ENCODE results near the gene KCNH8. TPM values are rescaled to one million over a fixed set of nuclear protein-coding genes. Genes with fewer than 3 reads are reported as not detected.

The KCNH8 gene
- total RNA-seq, 1 donor from 2014 or later = 2.3 TPM

DNA sequence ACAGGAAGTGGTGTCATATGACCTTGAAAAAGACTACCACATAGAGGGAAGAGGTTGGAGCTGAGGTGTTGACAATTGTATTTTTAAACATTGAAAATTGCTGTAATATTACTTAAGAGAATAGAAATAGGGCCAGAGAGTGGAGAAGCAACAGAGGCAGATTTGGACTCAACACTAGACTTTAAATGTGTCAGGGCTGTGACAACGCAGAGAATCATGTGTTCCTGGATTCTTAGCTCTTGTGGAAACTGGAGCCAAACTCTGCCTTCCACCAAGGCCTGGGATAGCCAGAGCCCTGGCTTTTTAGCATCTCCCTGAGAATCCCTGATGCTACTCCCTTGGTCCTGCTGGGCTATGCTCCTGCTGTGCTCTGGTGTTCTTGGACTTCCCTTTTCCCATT, 277.5 kb downstream of the KCNH8 start:
- TF ChIP-seq, protein P1, sequence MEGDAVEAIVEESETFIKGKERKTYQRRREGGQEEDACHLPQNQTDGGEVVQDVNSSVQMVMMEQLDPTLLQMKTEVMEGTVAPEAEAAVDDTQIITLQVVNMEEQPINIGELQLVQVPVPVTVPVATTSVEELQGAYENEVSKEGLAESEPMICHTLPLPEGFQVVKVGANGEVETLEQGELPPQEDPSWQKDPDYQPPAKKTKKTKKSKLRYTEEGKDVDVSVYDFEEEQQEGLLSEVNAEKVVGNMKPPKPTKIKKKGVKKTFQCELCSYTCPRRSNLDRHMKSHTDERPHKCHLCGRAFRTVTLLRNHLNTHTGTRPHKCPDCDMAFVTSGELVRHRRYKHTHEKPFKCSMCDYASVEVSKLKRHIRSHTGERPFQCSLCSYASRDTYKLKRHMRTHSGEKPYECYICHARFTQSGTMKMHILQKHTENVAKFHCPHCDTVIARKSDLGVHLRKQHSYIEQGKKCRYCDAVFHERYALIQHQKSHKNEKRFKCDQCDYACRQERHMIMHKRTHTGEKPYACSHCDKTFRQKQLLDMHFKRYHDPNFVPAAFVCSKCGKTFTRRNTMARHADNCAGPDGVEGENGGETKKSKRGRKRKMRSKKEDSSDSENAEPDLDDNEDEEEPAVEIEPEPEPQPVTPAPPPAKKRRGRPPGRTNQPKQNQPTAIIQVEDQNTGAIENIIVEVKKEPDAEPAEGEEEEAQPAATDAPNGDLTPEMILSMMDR (IDR thresholded peaks at IDR 0.05) = no peak
- no peak for TF ChIP-seq EZH2 (IDR thresholded peaks at IDR 0.05)
- no peak for TF ChIP-seq EZH2phosphoT487 (IDR thresholded peaks at IDR 0.05)
- H3K9me3 ChIP-seq (ENCODE audit: low read depth) = no peaks in the 10 kb centered on the region
- Mint-ChIP-seq H3K9me3 (peaks cover under 1% of the 10 kb centered on the region), H3K4me3 (no peak overlapping the region), H3K27ac (no peak overlapping the region), H3K27me3 (ENCODE audit: insufficient read depth, low read depth) (no peaks in the 10 kb centered on the region), H3K4me1 (no peaks in the 10 kb centered on the region), H3K36me3 (no peaks in the 10 kb centered on the region)
- DNase-seq (ENCODE audit: low spot score) = no peak
- no peak overlapping the region for H3K4me2 ChIP-seq
- H3K9ac ChIP-seq = no peak overlapping the region
- H4K20me1 ChIP-seq (ENCODE audit: low read depth) = no peaks in the 10 kb centered on the region
- no peaks in the 10 kb centered on the region for H3K27me3 ChIP-seq
- no peaks in the 10 kb centered on the region for H3F3A ChIP-seq (ENCODE audit: low read depth)
- H2AFZ ChIP-seq (replicated peaks) = no peak overlapping the region
- no peaks in the 10 kb centered on the region for H3K79me2 ChIP-seq (ENCODE audit: low read depth)
- H3K4me1 ChIP-seq = no peaks in the 10 kb centered on the region
- no peak overlapping the region for H3K27ac ChIP-seq
- H3K4me3 ChIP-seq = no peak overlapping the region
- no peaks in the 10 kb centered on the region for H3K36me3 ChIP-seq

DNA sequence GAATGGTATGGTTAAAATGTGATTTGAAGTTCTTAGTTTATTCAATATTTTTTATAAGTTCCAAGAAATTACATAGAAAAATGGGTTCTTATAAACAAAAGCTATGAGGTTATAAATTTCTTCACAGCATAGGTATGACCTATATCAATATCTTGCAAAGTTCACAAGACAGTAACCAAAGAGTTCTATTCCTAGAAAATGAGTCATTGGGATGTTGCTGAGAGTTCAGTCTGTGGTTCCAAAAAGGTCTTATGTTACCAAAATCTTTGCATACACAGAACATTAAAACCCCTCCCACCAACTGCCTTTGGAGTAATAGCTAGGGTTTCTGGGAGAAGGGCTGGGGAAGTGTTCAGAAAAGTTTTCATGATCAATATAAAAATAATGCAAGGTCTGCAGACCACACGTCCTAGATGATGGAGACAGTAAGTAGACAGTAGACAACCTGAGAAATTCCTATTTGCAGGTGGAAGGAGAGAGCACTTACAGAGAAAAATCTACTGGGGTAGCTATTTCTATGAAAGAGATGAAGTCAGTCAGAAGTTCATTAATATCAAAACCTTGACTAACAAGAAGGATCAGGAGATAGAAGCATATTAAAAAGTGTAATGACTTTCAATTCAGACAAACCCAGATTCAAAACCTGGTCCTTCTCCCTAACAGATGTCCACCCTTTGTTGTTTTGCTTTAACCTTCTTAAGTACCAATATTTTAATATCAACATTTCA, 279.3 kb downstream of the KCNH8 start:
- Histone ChIP-seq H3K79me2 (ENCODE audit: low read depth) (no peaks in the 10 kb centered on the region), H3K4me1 (no peaks in the 10 kb centered on the region), H3K9ac (no peak overlapping the region), H3K27me3 (no peaks in the 10 kb centered on the region), H3K36me3 (no peaks in the 10 kb centered on the region), H3F3A (ENCODE audit: low read depth) (no peaks in the 10 kb centered on the region), H3K27ac (no peak overlapping the region), H3K9me3 (ENCODE audit: low read depth) (no peaks in the 10 kb centered on the region), H3K4me3 (no peak overlapping the region), H2AFZ (replicated peaks) (no peak overlapping the region), H4K20me1 (ENCODE audit: low read depth) (no peaks in the 10 kb centered on the region), H3K4me2 (no peak overlapping the region)
- TF ChIP-seq EZH2 (IDR thresholded peaks at IDR 0.05) = no peak
- TF ChIP-seq EZH2phosphoT487 (IDR thresholded peaks at IDR 0.05) = no peak
- TF ChIP-seq, protein P1 (IDR thresholded peaks at IDR 0.05) = no peak
- DNase-seq (ENCODE audit: low spot score) = no peak
- Mint-ChIP-seq H3K4me1 (no peaks in the 10 kb centered on the region), H3K4me3 (no peak overlapping the region), H3K27me3 (ENCODE audit: insufficient read depth, low read depth) (no peaks in the 10 kb centered on the region), H3K27ac (no peak overlapping the region), H3K36me3 (no peaks in the 10 kb centered on the region), H3K9me3 (peaks cover 4% of the 10 kb centered on the region)

DNA sequence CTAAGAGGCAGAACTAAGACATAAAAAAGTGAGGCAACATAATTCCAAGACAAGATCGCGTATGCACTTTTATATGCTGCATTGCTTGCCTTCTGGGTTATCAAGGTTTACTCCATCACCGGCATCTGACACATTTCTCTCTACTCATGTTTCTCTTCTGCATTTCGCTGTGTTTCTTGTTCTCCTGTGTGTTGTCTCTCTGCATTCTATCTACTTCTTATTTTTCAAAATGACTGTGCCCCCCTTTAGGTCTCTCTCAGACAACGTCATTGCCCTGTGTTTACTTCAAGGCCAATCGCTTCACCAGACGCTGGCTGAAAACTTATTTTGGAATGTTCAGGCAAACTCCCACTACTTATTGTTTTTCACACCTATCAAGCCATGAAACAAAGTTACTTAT, 280.4 kb downstream of the KCNH8 start:
- no peaks in the 10 kb centered on the region for H4K20me1 ChIP-seq (ENCODE audit: low read depth)
- no peak overlapping the region for H3K4me2 ChIP-seq
- H3K4me3 ChIP-seq = no peak overlapping the region
- H3K27ac ChIP-seq = no peak overlapping the region
- DNase-seq (ENCODE audit: low spot score) = no peak
- H3K9me3 ChIP-seq (ENCODE audit: low read depth) = no peaks in the 10 kb centered on the region
- no peaks in the 10 kb centered on the region for H3K27me3 Mint-ChIP-seq (ENCODE audit: insufficient read depth, low read depth)
- no peak overlapping the region for H3K9ac ChIP-seq
- TF ChIP-seq EZH2phosphoT487 (IDR thresholded peaks at IDR 0.05) (no peak), EZH2 (IDR thresholded peaks at IDR 0.05) (no peak)
- TF ChIP-seq, protein P1 (IDR thresholded peaks at IDR 0.05) = no peak
- no peaks in the 10 kb centered on the region for H3K27me3 ChIP-seq
- no peaks in the 10 kb centered on the region for H3K36me3 Mint-ChIP-seq
- no peak overlapping the region for H3K27ac Mint-ChIP-seq
- H3K79me2 ChIP-seq (ENCODE audit: low read depth) = no peaks in the 10 kb centered on the region
- H3K4me1 ChIP-seq = no peaks in the 10 kb centered on the region
- no peaks in the 10 kb centered on the region for H3K36me3 ChIP-seq
- peaks cover 4% of the 10 kb centered on the region for H3K9me3 Mint-ChIP-seq
- no peak overlapping the region for H3K4me3 Mint-ChIP-seq
- no peaks in the 10 kb centered on the region for H3F3A ChIP-seq (ENCODE audit: low read depth)
- no peak overlapping the region for H2AFZ ChIP-seq (replicated peaks)
- H3K4me1 Mint-ChIP-seq = no peaks in the 10 kb centered on the region
